Measurements from ENCODE around the gene WRAP53. TPM values are rescaled to one million over a fixed set of nuclear protein-coding genes. Genes with fewer than 3 reads are reported as not detected.
"Not testable (repeated sequence)": the region's sequence is repeated elsewhere in the genome, so short reads cannot be mapped to it uniquely, and the experiment has no call there.

WRAP53 gene
- 10 to 100 TPM; 18.5 to 24.8 (median 18.7) TPM for polyA plus RNA-seq

GRCh38 chr17:7687908-7688807, at the start of gene WRAP53:
TSS of gene WRAP53 (plus strand) at chr17:7688477. CDS start at chr17:7688649, 172 bp downstream.
- DNase-seq, result peak; percentile 93 to 95 (median 95)
- no peaks in the 10 kb centered on the region for H3K9me3 Mint-ChIP-seq
- H3K4me1 Mint-ChIP-seq, result peaks cover 45 to 61% of the 10 kb centered on the region in 2 donors
- peak within 1 kb of the TSS; percentile 96 to 100 (median 98) for H3K4me3 Mint-ChIP-seq
- peaks cover 12 to 17% (median 14%) of the 10 kb centered on the region in 3 donors for H3K27me3 Mint-ChIP-seq (ENCODE audit: low read depth in 3 of 3)
- H3K36me3 Mint-ChIP-seq, result peaks cover 3 to 4% (median 4%) of the 10 kb centered on the region in 3 donors
- peak within 1 kb of the TSS; percentile 99 to 100 (median 100) for H3K27ac Mint-ChIP-seq

- H3K4me1 Mint-ChIP-seq, result peaks cover 0 to 2% of the 10 kb centered on the region in 2 donors
- H3K9me3 Mint-ChIP-seq, result no peaks in the 10 kb centered on the region
- H3K4me3 Mint-ChIP-seq, result no peak overlapping the region
- DNase-seq, result no peak
- no peak overlapping the region for H3K27ac Mint-ChIP-seq
- peaks cover 0 to 4% (median 0%) of the 10 kb centered on the region in 3 donors for H3K27me3 Mint-ChIP-seq (ENCODE audit: low read depth in 3 of 3)
- H3K36me3 Mint-ChIP-seq, result no peaks in the 10 kb centered on the region
These were observed 47.5 kb upstream of the WRAP53 start for GRCh38 chr17:7640783-7641182.

GRCh38 chr17:7641635-7642034, 46.6 kb upstream of the WRAP53 start:
- not testable (repeated sequence) for H3K36me3 Mint-ChIP-seq; H3K4me1 Mint-ChIP-seq; DNase-seq; H3K9me3 Mint-ChIP-seq; H3K27me3 Mint-ChIP-seq (ENCODE audit: low read depth in 3 of 3); H3K27ac Mint-ChIP-seq
- H3K4me3 Mint-ChIP-seq, result peak overlapping the region in 1 of 5 donors; percentile 63

- H3K9me3 Mint-ChIP-seq, result no peaks in the 10 kb centered on the region
- peaks cover under 1 to 3% of the 10 kb centered on the region in 2 donors for H3K4me1 Mint-ChIP-seq
- H3K27me3 Mint-ChIP-seq (ENCODE audit: low read depth in 3 of 3), result peaks cover 0 to 15% (median 5%) of the 10 kb centered on the region in 3 donors
- no peak for DNase-seq
- H3K4me3 Mint-ChIP-seq, result no peak overlapping the region
- H3K36me3 Mint-ChIP-seq, result no peaks in the 10 kb centered on the region
- no peak overlapping the region for H3K27ac Mint-ChIP-seq
These were observed 43.5 kb upstream of the WRAP53 start for GRCh38 chr17:7644775-7645174.

- Mint-ChIP-seq H3K4me3 (no peak overlapping the region), H3K4me1 (peaks cover 17% of the 10 kb centered on the region in 2 donors), H3K27ac (no peak overlapping the region), H3K27me3 (ENCODE audit: low read depth in 3 of 3) (peaks cover 7 to 23% (median 12%) of the 10 kb centered on the region in 3 donors), H3K9me3 (no peaks in the 10 kb centered on the region), H3K36me3 (no peaks in the 10 kb centered on the region)
- DNase-seq, result no peak
These were observed 41.8 kb upstream of the WRAP53 start for GRCh38 chr17:7646457-7646856.

- Mint-ChIP-seq H3K9me3 (no peaks in the 10 kb centered on the region), H3K4me1 (peaks cover 17% of the 10 kb centered on the region in 2 donors), H3K36me3 (no peaks in the 10 kb centered on the region), H3K27me3 (ENCODE audit: low read depth in 3 of 3) (peaks cover 8 to 23% (median 12%) of the 10 kb centered on the region in 3 donors), H3K27ac (no peak overlapping the region), H3K4me3 (no peak overlapping the region)
- no peak for DNase-seq
These were observed 41.3 kb upstream of the WRAP53 start for GRCh38 chr17:7647018-7647417.

GRCh38 chr17:7650509-7651096, 37.7 kb upstream of the WRAP53 start, which contains the start of gene ATP1B2:
TSS of gene ATP1B2 (plus strand) at chr17:7650926. CDS start at chr17:7651519, 593 bp downstream.
- Mint-ChIP-seq H3K27me3 (ENCODE audit: low read depth in 3 of 3) (peaks cover 9 to 19% (median 14%) of the 10 kb centered on the region in 3 donors), H3K4me3 (peak within 1 kb of the TSS; percentile 84 to 89 (median 87)), H3K4me1 (peaks cover 17 to 21% of the 10 kb centered on the region in 2 donors), H3K27ac (peak within 1 kb of the TSS in 3 of 6 donors; percentile 31 to 74 (median 57)), H3K9me3 (no peaks in the 10 kb centered on the region), H3K36me3 (no peaks in the 10 kb centered on the region)
- DNase-seq, result peak; percentile 52 to 66 (median 53)

- Mint-ChIP-seq H3K27ac (peak overlapping the region in 2 of 6 donors; percentile 31 to 57), H3K9me3 (no peaks in the 10 kb centered on the region), H3K36me3 (no peaks in the 10 kb centered on the region), H3K4me3 (peak overlapping the region; percentile 76 to 88 (median 84)), H3K27me3 (ENCODE audit: low read depth in 3 of 3) (peaks cover 9 to 20% (median 14%) of the 10 kb centered on the region in 3 donors), H3K4me1 (peaks cover 17 to 21% of the 10 kb centered on the region in 2 donors)
- DNase-seq, result no peak
These were observed 37.1 kb upstream of the WRAP53 start for GRCh38 chr17:7651097-7651664.

GRCh38 chr17:7651665-7652387, 36.5 kb upstream of the WRAP53 start:
- peaks cover 17 to 21% of the 10 kb centered on the region in 2 donors for H3K4me1 Mint-ChIP-seq
- no peak for DNase-seq
- H3K27ac Mint-ChIP-seq, result no peak overlapping the region
- H3K27me3 Mint-ChIP-seq (ENCODE audit: low read depth in 3 of 3), result peaks cover 9 to 19% (median 12%) of the 10 kb centered on the region in 3 donors
- peak overlapping the region; percentile 57 to 87 (median 67) for H3K4me3 Mint-ChIP-seq
- no peaks in the 10 kb centered on the region for H3K36me3 Mint-ChIP-seq
- no peaks in the 10 kb centered on the region for H3K9me3 Mint-ChIP-seq

- Mint-ChIP-seq H3K4me3 (peak overlapping the region in 4 of 5 donors; percentile 48 to 68 (median 62)), H3K9me3 (no peaks in the 10 kb centered on the region), H3K27me3 (ENCODE audit: low read depth in 3 of 3) (peaks cover 9 to 21% (median 12%) of the 10 kb centered on the region in 3 donors), H3K36me3 (peaks cover 0 to 4% (median 0%) of the 10 kb centered on the region in 3 donors), H3K27ac (no peak overlapping the region), H3K4me1 (peaks cover 17 to 21% of the 10 kb centered on the region in 2 donors)
- DNase-seq, result no peak
These were observed 35.6 kb upstream of the WRAP53 start for GRCh38 chr17:7652388-7653356.

GRCh38 chr17:7654832-7655540, 33.3 kb upstream of the WRAP53 start:
- peaks cover 14 to 18% of the 10 kb centered on the region in 2 donors for H3K4me1 Mint-ChIP-seq

GRCh38 chr17:7655541-7655840, 32.8 kb upstream of the WRAP53 start:
- Mint-ChIP-seq H3K27ac (no peak overlapping the region), H3K36me3 (peaks cover 0 to 4% (median 0%) of the 10 kb centered on the region in 3 donors), H3K4me3 (no peak overlapping the region), H3K9me3 (no peaks in the 10 kb centered on the region), H3K27me3 (ENCODE audit: low read depth in 3 of 3) (peaks cover 6 to 8% (median 6%) of the 10 kb centered on the region in 3 donors), H3K4me1 (peaks cover 9 to 13% of the 10 kb centered on the region in 2 donors)
- DNase-seq, result no peak

More at GRCh38 chr17:7654832-7655540, 33.3 kb upstream of the WRAP53 start:
- DNase-seq, result no peak
- Mint-ChIP-seq H3K4me3 (no peak overlapping the region), H3K27me3 (ENCODE audit: low read depth in 3 of 3) (peaks cover 9 to 11% (median 10%) of the 10 kb centered on the region in 3 donors), H3K36me3 (peaks cover 0 to 4% (median 0%) of the 10 kb centered on the region in 3 donors), H3K9me3 (no peaks in the 10 kb centered on the region), H3K27ac (no peak overlapping the region)
